GM21515 (cell line): ENCODE measurements around the gene HNRNPC.
"Not testable (repeated sequence)": the region's sequence is repeated elsewhere in the genome, so short reads cannot be mapped to it uniquely, and the experiment has no call there.

Experiments used
- ATAC-seq: cut with Tn5 transposase; IDR thresholded peaks from one replicate; pipeline ENCODE4 v1.9.1; 2021; ENCODE audit not compliant: unreplicated experiment

The HNRNPC gene

DNA sequence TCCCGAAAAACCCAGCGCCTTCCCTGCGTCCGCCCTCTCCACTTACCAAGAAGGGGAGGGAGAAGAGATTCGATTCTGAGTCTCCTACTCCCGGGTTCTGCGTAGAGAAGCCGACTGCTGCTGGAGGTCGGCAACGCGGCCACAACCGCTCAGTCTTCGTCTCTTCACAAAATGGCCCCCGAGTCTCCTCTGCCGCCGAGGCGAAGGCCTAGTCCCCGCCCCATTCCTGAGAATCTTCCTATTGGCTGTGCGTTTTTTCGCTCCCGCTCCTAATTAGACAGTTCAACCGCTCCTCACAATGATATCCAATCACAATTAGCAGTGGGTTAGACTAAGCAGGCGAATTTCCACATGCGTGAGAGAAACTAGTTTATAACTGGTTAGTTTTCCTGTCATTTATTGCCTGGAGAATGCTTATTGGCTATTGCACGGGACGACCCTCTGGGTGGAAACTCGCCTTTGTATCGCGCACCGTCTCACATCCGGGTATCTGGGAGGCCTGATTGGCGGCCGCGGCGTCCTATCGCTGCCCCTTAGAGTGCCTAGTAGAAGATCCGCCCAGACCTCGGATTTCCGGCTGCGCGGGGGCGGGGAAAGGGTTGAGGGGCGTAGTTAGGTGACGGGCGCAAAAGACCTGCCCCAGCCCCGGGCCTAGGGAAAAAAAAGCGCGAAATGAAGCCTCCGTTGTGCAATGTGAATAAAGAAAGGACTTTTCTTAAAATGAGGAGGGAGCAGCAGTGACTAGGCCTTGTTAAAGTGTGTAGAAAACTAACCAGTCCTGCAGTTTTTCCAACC is at the start of gene HNRNPC:
TSS of gene HNRNPC (minus strand) at position 191 of the 795 bp plus-strand sequence. CDS start 35,249 bp downstream, outside the sequence.
- ATAC-seq: peak; percentile 91

DNA sequence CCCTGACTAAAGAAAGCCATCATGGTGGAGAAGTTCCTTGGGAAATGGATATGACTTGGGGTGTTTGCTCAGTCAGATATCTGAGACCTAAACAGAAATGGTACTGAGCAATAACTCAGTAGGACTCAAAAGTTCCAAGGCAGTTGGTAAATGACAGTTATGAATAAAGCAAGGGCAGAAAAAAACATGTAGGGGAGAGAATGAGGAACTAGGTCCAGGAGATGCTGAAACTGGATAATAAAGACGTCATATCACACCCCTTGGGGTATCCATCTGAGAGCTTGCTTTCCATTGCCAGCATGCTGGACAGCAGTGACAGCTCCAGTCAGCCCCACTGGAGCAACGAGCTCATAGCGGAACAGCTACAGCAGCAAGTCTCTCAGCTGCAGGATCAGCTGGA is 48.2 kb upstream of the HNRNPC start:
- no peak for ATAC-seq

DNA sequence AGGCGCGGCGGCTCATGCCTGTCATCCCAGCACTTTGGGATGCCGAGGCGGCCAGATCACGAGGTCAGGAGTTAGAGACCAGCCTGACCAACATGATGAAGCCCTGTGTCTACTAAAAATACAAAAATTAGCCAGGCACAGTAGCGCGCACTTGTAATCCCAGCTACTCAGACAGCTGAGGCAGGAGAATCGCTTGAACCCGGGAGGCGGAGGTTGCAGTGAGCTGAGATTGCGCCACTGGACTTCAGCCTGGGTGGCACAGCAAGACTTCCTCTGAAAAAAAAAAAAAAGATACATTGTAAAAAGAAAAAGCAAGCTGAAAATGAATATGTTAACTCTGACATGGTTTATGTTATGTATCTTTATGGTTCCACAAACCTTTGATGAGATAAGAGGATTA is 44.3 kb upstream of the HNRNPC start:
- ATAC-seq: no peak

DNA sequence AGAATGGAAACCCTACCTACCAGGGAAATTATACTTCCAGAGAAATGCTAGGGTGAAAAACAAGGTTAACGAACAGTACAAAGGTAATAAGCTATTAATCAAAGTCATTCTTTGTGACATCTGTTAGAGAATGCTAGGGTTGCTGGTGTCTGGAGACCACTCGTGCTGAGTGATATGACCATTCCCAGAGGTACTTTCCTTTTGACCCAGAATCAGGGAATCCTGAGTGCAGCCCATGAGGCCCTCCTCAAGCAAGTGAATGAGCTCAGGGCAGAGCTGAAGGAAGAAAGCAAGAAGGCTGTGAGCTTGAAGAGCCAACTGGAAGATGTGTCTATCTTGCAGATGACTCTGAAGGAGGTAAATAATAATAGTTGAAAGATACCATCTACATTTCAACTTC is 42.4 kb upstream of the HNRNPC start:
- ATAC-seq: no peak

DNA sequence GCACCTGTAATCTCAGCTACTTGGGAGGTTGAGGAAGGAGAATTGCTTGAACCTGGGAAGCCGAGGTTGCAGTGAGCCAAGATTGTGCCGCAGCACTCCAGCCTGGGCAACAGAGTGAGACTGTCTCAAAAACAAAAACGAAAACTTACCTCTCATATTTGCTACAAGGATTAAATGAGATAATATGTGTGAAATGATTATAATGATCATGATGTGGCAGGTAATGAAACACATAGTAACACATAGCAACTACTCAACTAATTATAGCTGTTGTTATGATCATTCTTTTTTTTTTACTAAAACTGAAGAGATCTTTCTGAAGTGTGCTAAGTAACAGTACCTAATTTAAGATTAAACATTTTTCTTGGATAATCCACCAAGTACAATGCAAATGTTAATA is 40.7 kb upstream of the HNRNPC start:
- ATAC-seq: no peak

DNA sequence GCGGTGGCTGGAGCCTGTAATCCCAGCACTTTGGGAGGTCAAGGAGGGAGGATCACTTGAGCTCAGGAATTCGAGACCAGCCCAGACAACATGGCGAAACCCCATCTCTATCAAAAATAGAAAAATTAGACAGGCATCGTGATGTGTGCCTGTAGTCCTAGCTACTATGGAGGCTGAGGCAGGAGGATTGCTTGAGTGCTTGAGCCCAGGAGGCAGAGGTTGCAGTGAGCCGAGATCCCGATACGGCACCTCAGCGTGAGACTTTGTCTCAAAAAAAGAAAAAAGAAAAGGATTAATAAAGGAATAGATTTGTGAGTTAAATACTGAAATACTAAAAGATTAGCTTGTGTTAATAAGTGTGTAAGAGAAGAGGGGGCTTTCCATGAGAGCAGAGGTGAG is 40.0 kb upstream of the HNRNPC start:
- ATAC-seq: no peak

DNA sequence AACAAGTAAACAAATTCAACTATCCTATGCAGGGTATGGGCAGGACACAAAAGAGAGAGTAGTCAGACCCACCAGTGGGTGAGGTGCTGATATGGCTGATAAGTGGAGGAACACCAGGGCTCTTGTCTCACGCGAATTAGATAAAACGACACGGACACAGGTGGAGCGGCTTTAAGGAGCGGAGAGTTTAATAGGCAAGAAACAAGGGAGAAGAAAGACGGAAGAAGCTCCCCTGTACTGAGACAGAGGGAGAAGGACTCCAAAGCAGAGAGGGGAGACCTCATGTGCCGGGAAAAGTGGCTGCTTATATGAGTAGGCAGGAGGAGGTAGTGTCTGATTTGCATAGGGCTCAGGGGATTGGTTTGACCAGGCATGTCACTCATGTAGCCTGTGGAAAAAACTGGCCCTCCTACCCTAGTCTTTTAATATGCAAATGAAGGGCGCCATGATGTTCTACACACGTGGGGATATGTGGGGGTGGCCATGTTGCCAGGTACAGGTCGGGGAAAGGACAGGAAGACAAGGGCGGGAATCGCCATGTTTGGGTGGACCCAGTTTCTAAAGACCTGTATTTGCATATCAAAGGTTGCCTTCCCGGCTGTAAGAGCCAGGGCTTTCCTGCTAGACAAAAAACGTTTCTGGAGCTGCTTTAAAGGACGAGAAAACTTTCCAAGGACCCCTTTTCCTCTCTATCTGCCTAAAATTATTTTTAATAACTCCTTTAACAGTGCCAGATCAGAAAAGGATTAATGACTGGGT is 39.4 kb upstream of the HNRNPC start:
- ATAC-seq: peak; percentile 67

DNA sequence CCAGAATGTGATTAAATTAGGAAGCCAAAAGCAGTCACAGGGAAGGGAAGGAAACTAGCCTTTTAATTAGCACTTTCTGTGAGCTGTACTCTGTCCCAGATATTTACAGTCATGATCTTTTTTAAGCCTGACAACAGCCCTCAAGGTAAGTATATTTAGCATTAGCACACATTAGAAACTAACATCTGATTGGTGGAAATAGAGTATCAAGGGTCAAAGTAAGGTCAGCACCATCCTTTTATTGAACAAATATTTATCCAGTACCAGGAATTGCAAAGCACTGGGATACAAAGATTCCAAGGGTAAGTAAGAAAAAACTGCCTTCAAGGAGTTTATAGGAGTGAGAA is 38.9 kb upstream of the HNRNPC start:
- ATAC-seq: peak; percentile 25

DNA sequence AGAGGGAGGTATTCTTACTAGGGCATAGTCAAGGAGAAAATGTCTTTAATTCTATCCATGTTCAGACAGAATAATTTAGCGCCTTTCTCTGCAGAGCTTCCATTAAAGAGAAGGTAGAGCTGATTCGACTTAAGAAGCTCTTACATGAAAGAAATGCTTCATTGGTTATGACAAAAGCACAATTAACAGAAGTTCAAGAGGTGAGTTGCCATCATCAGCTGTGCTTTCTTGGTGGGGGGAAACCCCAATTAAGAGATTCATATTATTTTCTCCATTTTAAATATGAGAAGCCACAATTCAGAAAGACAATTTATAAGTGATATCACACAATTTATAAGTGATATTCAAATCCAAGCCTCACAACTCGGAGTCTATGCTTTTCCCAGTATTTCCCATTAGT is 38.4 kb upstream of the HNRNPC start:
- ATAC-seq: no peak

DNA sequence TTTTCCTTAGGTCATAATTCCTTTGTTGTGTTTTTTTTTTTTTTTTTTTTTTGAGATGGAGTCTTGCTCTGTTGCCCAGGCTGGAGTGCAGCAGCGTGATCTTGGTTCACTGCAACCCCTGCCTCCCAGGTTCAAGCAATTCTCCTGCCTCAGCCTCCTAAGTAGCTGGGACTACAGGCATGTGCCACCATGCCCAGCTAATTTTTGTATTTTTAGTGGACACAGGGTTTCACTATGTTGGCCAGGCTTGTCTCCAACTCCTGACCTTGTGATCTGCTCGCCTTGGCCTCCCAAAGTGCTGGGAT is 33.5 kb upstream of the HNRNPC start:
- not testable (repeated sequence) for ATAC-seq

DNA sequence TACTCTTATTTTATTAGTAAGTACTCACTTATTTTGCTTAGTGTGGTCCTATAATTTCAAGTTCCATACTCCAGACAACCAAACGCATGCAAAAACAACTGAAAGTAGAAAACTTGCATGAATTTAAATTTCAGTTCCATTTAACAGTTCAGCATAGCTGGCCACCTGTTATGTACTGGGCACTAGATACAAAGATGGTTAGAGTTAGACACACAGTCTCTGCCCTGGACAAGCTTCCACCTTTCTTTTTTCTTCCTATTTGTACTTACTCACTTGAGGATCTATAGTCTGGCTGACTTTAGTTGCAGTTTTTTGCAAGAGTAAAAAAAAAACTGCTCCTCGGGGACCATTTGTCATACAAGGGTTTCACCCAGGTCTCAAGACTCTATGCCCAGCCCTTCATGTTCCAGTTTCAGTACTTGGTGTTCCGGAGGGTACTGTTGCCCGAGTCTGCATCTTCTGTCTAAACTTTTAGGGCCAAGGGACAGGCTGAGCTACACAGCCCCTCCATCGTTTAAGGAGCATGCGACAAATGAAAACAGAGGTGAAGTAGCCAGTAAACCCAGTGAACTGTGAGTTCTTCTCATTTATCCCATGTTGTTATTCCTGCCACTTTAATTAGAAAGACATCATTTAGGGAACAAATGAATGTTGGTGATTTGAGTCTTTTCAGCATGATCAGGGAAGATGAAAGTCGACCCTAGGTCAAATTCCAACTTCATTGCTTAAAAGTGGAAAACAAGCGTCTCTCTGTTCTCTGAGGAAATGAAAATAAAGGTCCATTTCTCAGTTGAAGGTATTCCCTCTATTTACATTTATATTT is 33.0 kb upstream of the HNRNPC start:
- no peak for ATAC-seq

DNA sequence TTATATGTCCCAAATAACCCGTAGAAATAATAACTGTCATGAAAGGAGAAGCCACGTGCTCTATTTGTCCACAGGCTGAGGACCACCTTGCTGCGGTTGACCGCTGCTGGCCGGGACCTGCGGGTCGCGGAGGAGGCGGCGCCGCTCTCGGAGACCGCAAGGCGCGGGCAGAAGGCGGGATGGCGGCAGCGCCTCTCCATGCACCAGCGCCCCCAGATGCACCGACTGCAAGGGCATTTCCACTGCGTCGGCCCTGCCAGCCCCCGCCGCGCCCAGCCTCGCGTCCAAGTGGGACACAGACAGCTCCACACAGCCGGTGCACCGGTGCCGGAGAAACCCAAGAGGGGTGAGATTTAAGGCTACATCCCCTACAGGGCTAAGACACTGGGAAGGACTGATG is 31.6 kb upstream of the HNRNPC start:
- no peak for ATAC-seq

DNA sequence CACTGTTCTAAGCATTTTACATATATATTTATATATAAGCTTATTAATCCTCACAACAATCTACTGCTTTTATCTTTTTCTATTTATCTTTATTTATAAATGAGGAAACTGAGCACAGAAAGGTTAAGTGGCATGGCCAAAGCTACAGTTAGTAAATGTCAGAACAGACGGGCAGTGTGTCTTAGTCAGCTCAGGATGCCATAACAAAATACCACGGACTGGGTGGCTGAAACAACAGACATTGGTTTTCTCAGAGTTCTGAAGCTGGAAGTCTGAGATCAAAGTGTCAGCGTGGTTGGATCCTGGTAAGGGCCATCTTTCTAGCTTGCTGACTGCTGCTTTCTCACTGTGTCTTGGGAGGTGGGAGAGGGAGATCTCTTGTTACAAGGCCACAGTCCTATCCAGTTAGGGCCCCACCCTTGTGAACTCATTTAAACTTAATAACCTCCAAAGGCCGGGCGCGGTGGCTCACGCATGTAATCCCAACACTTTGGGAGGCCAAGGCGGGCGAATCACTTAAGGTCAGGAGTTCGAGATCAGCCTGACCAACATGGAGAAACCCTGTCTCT is 30.4 kb upstream of the HNRNPC start:
- ATAC-seq: no peak

DNA sequence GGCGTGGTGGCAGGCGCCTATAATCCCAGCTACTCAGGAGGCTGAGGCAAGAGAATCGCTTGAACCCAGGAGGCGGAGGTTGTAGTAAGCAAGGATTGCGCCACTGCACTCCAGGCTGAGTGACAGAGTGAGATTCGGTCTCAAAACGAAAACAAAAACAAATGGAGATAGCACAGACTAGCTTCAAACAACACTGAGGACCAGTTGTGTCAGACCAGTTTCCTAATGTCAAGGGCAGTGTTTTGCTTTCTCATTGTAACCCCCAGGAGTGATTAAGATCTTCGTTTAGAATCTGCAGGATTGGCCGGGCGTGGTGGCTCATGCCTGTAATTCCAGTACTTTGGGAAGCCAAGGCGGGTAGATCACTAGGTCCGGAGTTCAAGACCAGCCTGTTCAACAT is 29.1 kb upstream of the HNRNPC start:
- ATAC-seq: no peak

DNA sequence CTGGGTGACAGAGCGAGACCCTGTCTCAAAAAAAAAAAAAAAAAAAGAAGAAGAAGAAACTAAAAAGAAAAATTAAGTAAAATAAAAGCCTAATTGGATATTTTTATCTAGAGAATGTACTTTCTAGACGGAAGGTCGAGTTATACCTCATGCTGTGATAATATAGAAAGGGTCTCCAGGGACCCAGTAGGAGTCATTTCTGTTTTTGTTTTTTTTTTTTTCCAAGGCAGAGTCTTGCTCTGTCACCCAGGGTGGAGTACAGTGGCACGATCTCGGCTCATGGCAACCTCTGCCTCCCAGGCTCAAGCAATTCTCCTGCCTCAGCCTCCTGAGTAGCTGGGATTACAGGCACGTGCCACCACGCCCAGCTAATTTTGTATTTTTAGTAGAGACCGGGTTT is 24.8 kb upstream of the HNRNPC start:
- not testable (repeated sequence) for ATAC-seq

DNA sequence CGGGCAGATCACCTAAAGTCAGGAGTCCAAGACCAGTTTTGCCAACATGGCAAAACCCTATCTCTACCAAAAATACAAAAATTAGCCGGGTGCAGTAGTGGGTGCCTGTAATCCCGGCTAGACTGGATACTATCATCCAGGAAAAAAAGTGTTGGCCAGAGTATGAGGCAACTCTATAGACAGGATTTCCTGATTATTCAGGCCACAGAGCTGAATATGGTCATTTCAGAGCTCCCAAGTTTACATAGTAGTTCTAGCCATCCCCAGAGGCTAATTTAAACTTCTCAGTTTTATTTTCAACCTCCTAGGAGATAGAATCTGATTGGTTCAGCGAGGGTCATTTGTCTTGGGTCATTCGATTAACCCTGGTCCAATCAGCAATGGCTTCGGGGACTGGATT is 17.9 kb upstream of the HNRNPC start:
- no peak for ATAC-seq

DNA sequence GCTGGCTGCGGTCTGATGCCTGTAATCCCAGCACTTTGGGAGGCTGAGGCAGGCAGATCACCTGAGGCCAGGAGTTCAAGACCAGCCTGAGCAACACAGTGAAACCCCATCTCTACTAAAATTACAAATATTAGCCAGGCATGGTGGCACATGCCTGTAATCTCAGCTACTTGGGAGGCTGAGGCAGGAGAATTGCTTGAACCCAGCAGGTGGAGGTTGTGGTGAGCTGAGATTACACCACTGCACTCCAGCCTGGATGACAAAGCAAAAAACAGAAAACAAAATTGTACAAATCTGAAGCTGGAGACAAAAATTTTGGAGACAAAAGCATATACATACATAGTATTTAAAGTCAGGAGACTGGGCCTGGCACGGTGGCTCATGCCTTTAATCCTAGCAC is 17.3 kb upstream of the HNRNPC start:
- ATAC-seq: not testable (repeated sequence)

DNA sequence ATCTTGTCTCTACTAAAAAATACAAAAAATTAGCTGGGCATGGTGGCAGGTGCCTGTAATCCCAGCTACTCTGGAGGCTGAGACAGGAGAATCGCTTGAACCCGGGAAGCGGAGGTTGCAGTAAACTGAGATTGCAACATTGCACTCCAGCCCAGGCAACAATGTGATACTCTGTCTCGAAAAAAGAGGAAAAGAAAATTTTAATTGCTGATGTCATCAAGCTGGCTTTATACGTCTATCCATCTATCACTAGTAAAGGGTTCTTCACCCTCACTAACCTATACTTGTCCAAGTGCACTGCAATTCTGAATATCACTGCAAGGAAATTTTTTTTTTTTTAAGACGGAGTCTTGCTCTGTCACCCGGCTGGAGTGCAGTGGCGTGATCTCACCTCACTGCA is 12.7 kb upstream of the HNRNPC start:
- not testable (repeated sequence) for ATAC-seq

DNA sequence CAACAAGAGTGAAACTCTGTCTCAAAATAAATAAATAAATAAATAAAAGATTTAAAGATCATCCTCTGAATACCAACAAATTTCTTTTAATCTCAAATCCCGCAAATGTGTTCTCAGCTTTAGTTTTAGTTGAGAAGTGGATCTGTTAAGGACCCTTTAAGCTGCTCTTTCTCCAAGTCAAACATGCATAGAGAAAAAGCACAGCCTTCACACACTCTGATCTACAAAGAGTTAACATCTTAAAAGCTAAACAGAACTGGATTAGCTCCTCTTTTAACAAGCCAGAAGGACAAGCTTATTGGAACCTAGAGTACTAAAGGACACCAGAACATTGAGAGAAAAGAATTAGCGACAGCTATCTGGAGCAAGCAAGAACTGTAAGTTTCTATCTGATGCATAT is 10.5 kb upstream of the HNRNPC start, which contains the start of gene RPGRIP1:
TSS of gene RPGRIP1 (plus strand) at position 301 of the 400 bp plus-strand sequence. CDS start 7,894 bp downstream, outside the sequence.
- ATAC-seq: no peak

DNA sequence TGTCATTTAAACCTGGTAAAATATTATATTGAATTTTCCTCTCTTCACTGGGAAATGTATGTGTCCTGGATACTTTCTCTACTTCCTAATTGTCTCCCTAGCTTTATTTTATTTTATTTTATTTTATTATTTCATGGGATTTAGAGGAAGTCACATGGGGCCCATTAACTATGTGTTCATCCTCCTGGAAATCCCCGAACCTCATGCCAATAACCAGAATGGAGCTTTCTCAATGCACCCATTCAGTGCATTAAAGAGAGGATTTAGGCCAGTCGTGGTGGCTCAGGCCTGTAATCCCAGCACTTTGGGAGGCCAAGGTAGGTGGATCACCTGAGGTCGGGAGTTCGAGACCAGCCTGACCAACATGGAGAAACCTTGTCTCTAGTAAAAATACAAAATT is 9.4 kb upstream of the HNRNPC start:
- ATAC-seq: no peak

DNA sequence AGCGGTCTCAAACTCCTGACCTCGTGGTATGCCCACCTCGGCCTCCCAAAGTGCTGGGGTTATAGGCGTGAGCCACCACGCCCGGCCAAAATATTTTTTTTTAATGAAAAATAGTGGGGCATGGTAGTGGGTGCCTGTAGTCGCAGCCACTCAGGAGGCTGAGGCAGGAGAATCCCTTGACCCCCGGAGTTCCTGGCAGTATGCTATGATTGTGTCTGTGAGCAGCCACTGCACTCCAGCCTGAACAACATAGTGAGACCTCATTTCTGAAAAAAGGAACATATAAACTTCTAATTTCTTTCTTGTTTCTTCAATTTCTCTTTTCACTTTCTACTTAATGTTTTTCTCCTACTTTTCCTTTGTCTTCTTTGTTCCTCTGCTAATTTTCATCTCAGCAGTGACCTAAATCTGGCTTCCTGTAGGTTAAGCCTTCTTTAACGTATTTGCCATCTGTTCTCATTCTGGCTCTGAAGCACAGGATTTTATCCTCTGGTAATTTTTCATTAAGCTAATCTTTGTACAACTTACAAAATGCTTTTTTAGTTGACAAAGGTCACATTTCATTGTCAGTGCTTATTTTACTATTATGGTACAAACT is 6.1 kb upstream of the HNRNPC start:
- no peak for ATAC-seq
